Embryonic facial prominence (tissue), 1 donor: ENCODE results near the gene PIK3R1.

Source experiments
- DNase-seq: peaks from one replicate; pipeline ENCODE4 v3.0.0-alpha.2; 2016; ENCODE audit errors: extremely low spot score

Gene PIK3R1

DNA sequence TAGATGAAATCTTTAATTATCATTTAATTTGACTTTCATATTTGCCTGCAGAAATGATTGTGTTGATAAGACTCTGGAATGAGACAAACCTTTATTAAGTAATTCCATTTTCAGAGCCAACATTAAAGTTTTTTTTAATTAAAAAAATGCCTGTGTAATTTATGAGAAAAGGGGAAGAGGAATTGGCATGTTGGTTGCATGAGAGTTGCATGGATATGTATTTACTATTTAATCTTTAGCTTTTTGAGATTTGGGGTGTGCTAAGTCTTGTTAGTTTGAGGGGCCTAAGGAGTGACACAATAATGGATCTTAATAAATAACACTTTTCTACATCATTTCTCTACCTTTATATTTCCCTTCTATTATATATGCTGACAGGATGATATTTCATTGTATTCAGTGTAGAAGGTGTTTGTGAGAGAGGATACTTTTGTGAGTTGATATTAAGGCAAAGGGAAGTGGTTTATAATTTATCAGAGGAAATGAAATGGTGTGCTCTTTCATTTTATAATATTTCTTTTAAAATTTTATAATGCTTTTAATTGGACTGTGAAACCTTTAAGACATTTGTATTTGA, 54.9 kb downstream of the PIK3R1 start:
- DNase-seq, result no peak

DNA sequence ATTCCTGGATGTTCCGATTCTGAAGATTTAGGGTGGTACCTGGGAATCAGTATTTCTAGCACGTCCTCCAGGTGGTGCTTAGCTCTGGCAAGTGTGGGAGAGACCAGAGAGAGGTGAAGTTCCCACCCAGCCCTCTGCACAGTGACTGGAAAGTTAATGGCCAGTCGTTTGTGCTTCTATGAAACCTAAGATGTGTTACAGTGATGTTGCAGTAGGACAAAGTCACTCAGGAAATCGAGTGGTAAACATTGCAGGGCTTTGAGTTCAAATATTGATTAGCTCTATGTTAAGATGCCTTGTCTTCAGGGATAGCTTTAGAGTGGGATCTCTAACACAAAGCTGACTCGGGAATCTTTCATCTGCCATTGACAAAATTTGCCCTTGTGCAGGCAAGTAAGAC, 55.6 kb downstream of the PIK3R1 start:
- no peak for DNase-seq

GRCh38 chr5:68272289-68272688, 56.7 kb downstream of the PIK3R1 start:
- no peak for DNase-seq

DNA sequence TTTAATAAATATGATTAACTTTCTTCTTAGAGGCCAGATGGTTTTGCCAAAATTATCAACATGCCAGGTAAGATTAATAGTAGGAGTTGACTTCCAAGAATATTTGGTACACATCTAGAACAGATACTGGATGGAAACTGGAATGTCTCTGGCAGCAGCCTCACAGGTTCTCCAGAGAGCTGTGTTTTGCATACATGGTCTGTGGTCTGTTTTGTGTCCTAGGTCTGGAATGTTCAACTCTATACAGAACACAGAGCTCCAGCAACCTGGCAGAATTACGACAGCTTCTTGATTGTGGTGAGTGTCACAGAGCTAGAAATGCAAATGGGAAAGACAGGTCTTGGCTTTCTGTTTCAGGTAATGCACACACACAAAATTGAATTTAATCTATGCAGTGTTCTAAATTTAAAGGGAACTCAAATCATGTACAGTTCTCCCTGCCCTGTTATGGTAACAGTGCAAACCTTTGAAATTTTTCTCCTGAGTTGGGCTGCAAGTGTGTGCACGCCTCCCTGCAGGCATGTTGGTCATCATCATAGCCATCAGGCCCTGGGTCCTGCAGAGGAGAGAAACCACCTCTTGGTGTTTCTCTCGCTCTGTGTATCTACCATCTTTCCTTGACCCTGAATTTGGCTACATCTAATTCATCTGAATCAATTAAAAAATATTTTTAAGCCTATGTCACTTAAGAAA, 58.3 kb downstream of the PIK3R1 start:
- DNase-seq, result no peak

GRCh38 chr5:68274847-68275651, 59.5 kb downstream of the PIK3R1 start:
- DNase-seq, result no peak

GRCh38 chr5:68276740-68277139, 61.2 kb downstream of the PIK3R1 start:
- no peak for DNase-seq

GRCh38 chr5:68277431-68277830, 61.9 kb downstream of the PIK3R1 start:
- no peak for DNase-seq

- no peak for DNase-seq
Measured at GRCh38 chr5:68279984-68280383, 64.4 kb downstream of the PIK3R1 start.

- no peak for DNase-seq
Measured at GRCh38 chr5:68282001-68282400, 66.4 kb downstream of the PIK3R1 start.

DNA sequence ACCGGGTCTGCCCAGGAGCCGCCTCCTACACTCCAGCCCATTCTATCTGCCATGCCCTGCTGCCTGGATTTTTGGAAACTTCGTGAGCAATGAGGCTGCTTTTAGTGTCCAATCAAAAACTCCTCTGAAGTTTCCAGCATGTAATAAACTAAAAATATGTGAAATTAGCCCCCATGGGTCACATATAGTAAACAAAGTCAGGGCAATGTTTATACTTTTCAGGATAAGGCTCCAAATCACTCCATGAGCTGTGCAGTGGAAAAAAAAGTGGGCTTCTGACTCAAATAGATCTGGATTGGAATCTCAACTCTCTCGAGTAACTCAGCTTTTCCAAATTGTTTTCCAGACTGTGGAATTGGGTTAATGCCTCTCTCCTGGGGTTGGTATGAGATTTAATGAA, 68.2 kb downstream of the PIK3R1 start:
- DNase-seq, result no peak

GRCh38 chr5:68285075-68285840, 69.7 kb downstream of the PIK3R1 start:
- DNase-seq, result no peak

DNA sequence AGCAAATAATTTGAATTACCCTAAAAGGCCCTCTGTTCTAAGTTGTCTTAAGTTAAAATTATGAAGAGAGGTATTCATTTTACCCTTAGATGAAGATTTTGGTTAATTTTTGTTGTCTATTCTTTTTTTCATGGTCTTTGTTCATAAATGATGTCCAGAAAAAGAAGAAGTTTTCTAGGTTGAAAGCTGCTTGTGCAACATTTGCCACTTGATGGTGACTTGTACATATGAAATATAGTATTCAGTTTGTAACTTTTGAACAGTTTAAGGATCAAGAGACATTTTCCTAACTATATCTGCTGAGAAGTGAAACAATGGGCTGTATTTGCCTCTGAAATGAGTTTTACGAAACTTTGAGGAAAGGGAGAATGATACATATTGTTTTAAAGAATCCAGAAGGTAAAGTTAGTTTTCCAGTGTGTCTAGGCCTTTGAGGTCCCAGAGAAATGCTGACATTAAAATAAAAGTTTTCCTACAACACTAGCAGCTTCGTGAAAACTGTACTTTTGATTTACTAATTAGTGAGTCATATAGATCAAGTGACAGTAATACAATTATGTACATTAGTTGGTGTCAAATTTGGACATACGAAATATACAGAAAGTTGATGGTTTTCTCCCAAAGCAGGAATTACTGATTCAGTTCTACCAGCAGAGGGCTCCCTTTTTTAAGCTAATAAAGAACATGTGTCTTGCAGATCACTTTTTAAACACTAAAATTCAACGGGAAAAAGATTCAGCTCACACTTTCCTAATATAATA, 70.5 kb downstream of the PIK3R1 start:
- peak; percentile 74 for DNase-seq

DNA sequence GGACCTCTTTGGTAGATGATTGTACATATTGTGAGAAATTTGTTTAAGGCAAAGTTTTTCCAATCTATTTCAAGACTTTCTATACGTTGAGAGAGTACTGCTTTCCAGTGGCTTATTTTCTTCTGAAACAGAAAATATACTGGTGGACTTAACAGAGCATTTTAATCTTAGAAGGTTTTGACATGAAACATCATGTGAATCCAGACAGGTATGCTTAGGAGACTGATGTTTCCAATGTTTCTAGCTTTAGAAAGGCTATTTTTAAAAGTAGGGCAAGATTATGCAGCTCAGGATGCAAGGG, 71.0 kb downstream of the PIK3R1 start:
- DNase-seq, result no peak

GRCh38 chr5:68287631-68287975, 72.0 kb downstream of the PIK3R1 start:
- DNase-seq, result no peak

DNA sequence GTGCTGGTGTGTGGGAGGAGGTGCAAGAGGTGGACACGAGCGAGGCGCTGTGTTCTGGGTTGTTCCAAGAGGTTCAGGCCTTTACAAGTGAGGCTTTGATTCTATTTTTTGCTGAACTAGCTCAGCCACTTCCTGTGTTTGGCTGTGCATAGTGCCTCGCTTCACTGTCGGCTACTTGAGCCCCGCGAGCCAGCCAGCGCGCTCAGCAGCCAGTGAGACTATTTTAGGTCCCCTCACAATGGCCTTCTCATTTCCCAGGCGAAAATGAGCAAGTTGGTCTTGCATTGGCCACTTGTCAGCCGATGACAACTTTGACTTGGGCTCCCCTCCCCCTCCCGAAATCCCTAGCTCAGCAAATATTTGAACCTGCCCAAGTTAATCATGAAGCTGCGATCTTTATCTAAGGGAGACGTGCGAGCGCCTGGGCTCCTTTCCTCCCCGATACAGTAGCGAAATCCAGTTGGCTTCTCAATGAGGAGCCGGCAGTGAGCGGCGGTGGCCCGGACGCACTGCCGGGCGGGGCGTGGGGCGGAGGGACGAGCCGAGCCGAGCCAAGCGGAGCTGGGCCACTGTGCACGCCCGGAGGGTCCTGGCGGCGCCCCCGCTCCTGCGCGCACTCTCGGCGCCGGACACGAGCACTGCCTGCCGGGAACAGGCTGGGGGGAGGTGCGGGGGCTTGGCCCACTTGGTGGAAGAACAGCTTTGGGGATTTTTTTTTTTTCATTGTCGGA, 72.6 kb downstream of the PIK3R1 start:
- DNase-seq, result peak; percentile 52

- no peak for DNase-seq
Measured at GRCh38 chr5:68288707-68289134, 73.2 kb downstream of the PIK3R1 start.

DNA sequence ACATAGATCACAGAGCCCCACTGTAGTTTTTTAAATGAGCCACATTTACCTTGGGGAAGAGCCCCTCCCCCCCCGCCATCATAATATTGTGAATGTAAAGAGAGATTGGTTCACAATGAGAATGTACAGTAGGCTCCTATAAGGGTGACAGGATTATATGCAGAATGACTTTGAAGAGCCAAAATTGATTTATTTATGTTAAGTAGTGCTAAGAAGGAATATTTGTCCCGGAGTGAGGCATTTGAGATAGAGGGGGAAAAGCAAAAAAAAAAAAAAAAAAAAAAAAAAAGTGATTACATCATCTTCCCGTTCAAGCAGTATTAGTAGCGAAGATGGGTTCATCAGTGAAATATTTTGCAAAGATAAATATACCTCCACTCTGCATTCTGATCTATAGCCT, 73.9 kb downstream of the PIK3R1 start:
- DNase-seq, result no peak

- DNase-seq, result peak; percentile 49
Measured at GRCh38 chr5:68290260-68290674, 74.7 kb downstream of the PIK3R1 start.

DNA sequence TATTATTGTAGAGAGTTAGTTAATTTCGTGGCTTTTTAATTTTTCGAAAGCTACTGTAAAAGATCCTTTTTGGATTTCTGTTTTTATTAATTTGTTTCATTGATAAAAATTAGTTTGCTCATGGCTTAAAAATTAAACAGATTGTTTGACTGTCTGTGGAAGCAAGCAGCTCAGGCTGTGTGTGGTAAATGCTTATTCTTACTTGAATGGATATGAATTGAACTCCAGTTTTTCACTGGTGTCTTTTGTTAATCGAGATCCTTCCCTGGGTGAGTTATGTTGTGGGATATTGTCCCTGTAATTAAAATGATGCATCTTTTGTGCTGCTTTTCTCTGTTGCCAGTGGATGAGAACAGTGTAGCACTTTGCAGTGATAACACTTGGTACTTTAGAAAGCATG, 75.3 kb downstream of the PIK3R1 start:
- no peak for DNase-seq

DNA sequence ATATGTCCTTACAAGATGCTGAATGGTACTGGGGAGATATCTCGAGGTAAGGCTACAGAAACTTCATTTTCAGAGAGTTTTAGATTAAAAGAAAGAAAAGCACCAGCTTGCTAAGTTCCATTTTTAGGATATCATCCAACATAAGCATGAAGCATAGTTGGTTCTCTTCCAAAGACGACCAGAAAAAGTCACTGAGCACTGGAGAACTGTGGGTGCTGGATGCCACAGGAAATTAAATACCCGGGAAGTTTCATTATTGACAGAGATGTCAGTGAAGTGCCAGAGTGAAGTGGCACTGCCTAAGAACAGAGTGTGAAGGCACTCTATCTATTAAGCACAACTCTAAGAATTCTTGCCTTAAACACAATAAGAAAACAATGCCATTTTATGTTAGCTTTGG, 76.8 kb downstream of the PIK3R1 start:
- DNase-seq, result no peak

GRCh38 chr5:68295772-68296171, 80.2 kb downstream of the PIK3R1 start:
- no peak for DNase-seq
